ENCODE measurements around the gene FRK.

The FRK gene

DNA sequence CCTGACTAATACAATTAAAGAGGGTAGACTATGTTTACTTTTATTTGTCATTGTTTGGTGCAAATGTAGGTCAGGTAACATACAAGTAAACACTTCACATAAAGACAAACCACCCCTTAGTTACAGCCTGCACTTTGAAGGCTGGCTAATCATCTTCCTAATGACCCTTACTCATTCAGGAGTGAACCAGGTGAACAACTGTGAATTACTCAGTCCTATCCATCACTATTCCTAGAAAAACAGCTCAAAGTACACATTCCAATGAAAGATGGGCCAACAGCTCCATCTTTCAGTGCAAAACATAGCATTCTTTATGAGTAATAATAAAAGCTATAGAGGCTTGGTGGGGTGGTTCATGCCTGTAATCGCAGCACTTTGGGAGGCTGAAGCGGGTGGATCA lies 78.2 kb downstream of the FRK start:
- Histone ChIP-seq H3K4me2 (ENCODE audit: low read length, poor library complexity, severe bottlenecking) (no peak overlapping the region), H3K27me3 (ENCODE audit: control insufficient read depth in 1 of 2, insufficient read depth in 1 of 2, low read length in 2 of 2) (no peaks in the 10 kb centered on the region), H4K8ac (ENCODE audit: low read length) (no peak overlapping the region), H2AK5ac (ENCODE audit: low read length, severe bottlenecking) (no peak overlapping the region), H3K4me1 (ENCODE audit: control insufficient read depth, insufficient read depth, low read depth, low read length) (no peaks in the 10 kb centered on the region), H3K23ac (ENCODE audit: low read length in 2 of 2) (no peak overlapping the region), H3K36me3 (ENCODE audit: control insufficient read depth in 1 of 2, insufficient read depth in 2 of 2, low read depth in 1 of 2, low read length in 2 of 2) (no peaks in the 10 kb centered on the region), H3K14ac (ENCODE audit: low read length in 2 of 2) (no peak overlapping the region), H2BK12ac (ENCODE audit: low read length in 2 of 2) (no peak overlapping the region), H3K9ac (ENCODE audit: low read length) (no peak overlapping the region), H3K9me3 (ENCODE audit: control insufficient read depth, low read length) (no peaks in the 10 kb centered on the region), H3K4me3 (ENCODE audit: insufficient read depth in 1 of 2, low read depth in 1 of 2, low read length in 2 of 2) (no peak overlapping the region), H3K27ac (ENCODE audit: low read length, poor library complexity, severe bottlenecking) (no peak overlapping the region), H4K91ac (ENCODE audit: low read length) (no peak overlapping the region), H2AFZ (ENCODE audit: low read depth, low read length) (no peak overlapping the region), H3K4ac (ENCODE audit: low read depth in 1 of 2, low read length in 2 of 2) (no peak overlapping the region), H3K79me1 (replicated peaks; ENCODE audit: low read length, poor library complexity, severe bottlenecking) (peaks cover 15% of the 10 kb centered on the region), H2BK120ac (ENCODE audit: low read depth, low read length) (no peak overlapping the region), H2BK15ac (ENCODE audit: low read depth, poor library complexity, severe bottlenecking) (no peak overlapping the region), H3K18ac (ENCODE audit: low read depth in 1 of 2, low read length in 2 of 2) (no peak overlapping the region), H2BK5ac (ENCODE audit: low read depth, low read length, poor library complexity, severe bottlenecking) (no peak overlapping the region)
- WGBS: no CpG with 5 or more reads among the region's 2 CpGs
- no peak for DNase-seq

- Histone ChIP-seq H3K9ac (ENCODE audit: low read length) (no peak overlapping the region), H3K79me1 (replicated peaks; ENCODE audit: low read length, poor library complexity, severe bottlenecking) (peaks cover 6% of the 10 kb centered on the region), H3K4me1 (ENCODE audit: control insufficient read depth, insufficient read depth, low read depth, low read length) (no peaks in the 10 kb centered on the region), H3K23ac (ENCODE audit: low read length in 2 of 2) (no peak overlapping the region), H2BK15ac (ENCODE audit: low read depth, poor library complexity, severe bottlenecking) (no peak overlapping the region), H2AFZ (ENCODE audit: low read depth, low read length) (no peak overlapping the region), H3K27ac (ENCODE audit: low read length, poor library complexity, severe bottlenecking) (no peak overlapping the region), H2AK5ac (ENCODE audit: low read length, severe bottlenecking) (no peak overlapping the region), H4K91ac (ENCODE audit: low read length) (no peak overlapping the region), H3K4me3 (ENCODE audit: insufficient read depth in 1 of 2, low read depth in 1 of 2, low read length in 2 of 2) (no peak overlapping the region), H3K14ac (ENCODE audit: low read length in 2 of 2) (no peak overlapping the region), H3K9me3 (ENCODE audit: control insufficient read depth, low read length) (no peaks in the 10 kb centered on the region), H3K4me2 (ENCODE audit: low read length, poor library complexity, severe bottlenecking) (no peak overlapping the region), H2BK120ac (ENCODE audit: low read depth, low read length) (no peak overlapping the region), H3K4ac (ENCODE audit: low read depth in 1 of 2, low read length in 2 of 2) (no peak overlapping the region), H2BK5ac (ENCODE audit: low read depth, low read length, poor library complexity, severe bottlenecking) (no peak overlapping the region), H2BK12ac (ENCODE audit: low read length in 2 of 2) (no peak overlapping the region), H4K8ac (ENCODE audit: low read length) (no peak overlapping the region), H3K27me3 (ENCODE audit: control insufficient read depth in 1 of 2, insufficient read depth in 1 of 2, low read length in 2 of 2) (no peaks in the 10 kb centered on the region), H3K36me3 (ENCODE audit: control insufficient read depth in 1 of 2, insufficient read depth in 2 of 2, low read depth in 1 of 2, low read length in 2 of 2) (no peaks in the 10 kb centered on the region), H3K18ac (ENCODE audit: low read depth in 1 of 2, low read length in 2 of 2) (no peak overlapping the region)
- 80% methylated on average over 1 of the region's 2 CpGs for WGBS
- DNase-seq: no peak
Measured at GRCh38 chr6:115977220-115977619, 83.5 kb downstream of the FRK start.

DNA sequence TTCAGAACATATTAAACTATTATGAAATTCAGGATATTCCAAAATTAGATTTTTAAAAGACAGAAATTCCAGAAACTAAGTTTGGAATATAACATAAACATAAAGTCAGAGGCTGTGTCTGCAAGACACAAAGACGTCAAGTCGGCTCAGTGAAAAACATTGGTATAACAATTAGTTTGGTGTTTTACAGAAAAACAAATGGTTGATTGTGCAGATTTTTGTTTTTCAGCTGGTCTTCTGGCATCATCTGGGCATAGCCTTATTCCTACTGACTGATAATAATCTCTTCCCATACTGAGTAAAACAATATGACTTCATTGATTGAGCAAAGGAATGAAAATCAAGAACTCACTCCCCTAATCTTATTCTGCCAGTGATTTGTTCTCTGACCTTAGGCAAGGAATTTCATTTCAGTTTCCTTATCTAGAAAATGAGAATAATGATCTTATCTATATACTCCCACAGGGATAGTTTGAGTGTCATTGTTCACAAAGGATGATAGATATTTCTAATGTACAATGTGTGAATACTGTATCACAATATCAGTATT lies 84.3 kb downstream of the FRK start:
- H2AK5ac ChIP-seq (ENCODE audit: low read length, severe bottlenecking): no peak overlapping the region
- H3K4ac ChIP-seq (ENCODE audit: low read depth in 1 of 2, low read length in 2 of 2): no peak overlapping the region
- H2BK15ac ChIP-seq (ENCODE audit: low read depth, poor library complexity, severe bottlenecking): no peak overlapping the region
- no peak overlapping the region for H3K4me2 ChIP-seq (ENCODE audit: low read length, poor library complexity, severe bottlenecking)
- H3K18ac ChIP-seq (ENCODE audit: low read depth in 1 of 2, low read length in 2 of 2): no peak overlapping the region
- H3K9ac ChIP-seq (ENCODE audit: low read length): no peak overlapping the region
- no peak overlapping the region for H3K14ac ChIP-seq (ENCODE audit: low read length in 2 of 2)
- H3K9me3 ChIP-seq (ENCODE audit: control insufficient read depth, low read length): no peaks in the 10 kb centered on the region
- no peak overlapping the region for H3K27ac ChIP-seq (ENCODE audit: low read length, poor library complexity, severe bottlenecking)
- H2BK5ac ChIP-seq (ENCODE audit: low read depth, low read length, poor library complexity, severe bottlenecking): no peak overlapping the region
- no peak for DNase-seq
- no peak overlapping the region for H2BK120ac ChIP-seq (ENCODE audit: low read depth, low read length)
- no peak overlapping the region for H4K8ac ChIP-seq (ENCODE audit: low read length)
- no peak overlapping the region for H4K91ac ChIP-seq (ENCODE audit: low read length)
- no peak overlapping the region for H2BK12ac ChIP-seq (ENCODE audit: low read length in 2 of 2)
- no peaks in the 10 kb centered on the region for H3K27me3 ChIP-seq (ENCODE audit: control insufficient read depth in 1 of 2, insufficient read depth in 1 of 2, low read length in 2 of 2)
- peaks cover 2% of the 10 kb centered on the region for H3K4me1 ChIP-seq (ENCODE audit: control insufficient read depth, insufficient read depth, low read depth, low read length)
- H3K36me3 ChIP-seq (ENCODE audit: control insufficient read depth in 1 of 2, insufficient read depth in 2 of 2, low read depth in 1 of 2, low read length in 2 of 2): no peaks in the 10 kb centered on the region
- peaks cover 9% of the 10 kb centered on the region for H3K79me1 ChIP-seq (replicated peaks; ENCODE audit: low read length, poor library complexity, severe bottlenecking)
- no peak overlapping the region for H2AFZ ChIP-seq (ENCODE audit: low read depth, low read length)
- no peak overlapping the region for H3K4me3 ChIP-seq (ENCODE audit: insufficient read depth in 1 of 2, low read depth in 1 of 2, low read length in 2 of 2)
- WGBS: 87% methylated on average over 2 of the region's 2 CpGs
- H3K23ac ChIP-seq (ENCODE audit: low read length in 2 of 2): no peak overlapping the region

DNA sequence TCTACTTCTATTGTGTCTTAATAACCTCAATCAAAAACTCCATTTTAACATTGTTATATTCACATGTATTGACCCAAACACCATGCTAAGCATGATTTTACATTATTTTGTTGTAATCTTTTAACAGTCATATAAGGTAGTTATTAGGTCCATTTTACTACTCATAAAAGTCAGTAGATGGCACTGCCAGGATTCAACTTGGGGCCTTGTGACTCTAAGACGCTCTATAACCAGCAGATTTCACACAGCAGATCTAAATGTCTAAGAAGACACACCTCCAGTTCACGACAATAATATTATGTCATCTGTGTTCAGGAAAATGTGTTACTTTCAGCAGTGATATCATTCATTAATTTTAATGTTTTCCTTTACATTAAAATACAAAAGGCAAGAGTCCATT lies 88.0 kb downstream of the FRK start:
- Histone ChIP-seq H2BK5ac (ENCODE audit: low read depth, low read length, poor library complexity, severe bottlenecking) (no peak overlapping the region), H3K4me1 (ENCODE audit: control insufficient read depth, insufficient read depth, low read depth, low read length) (peaks cover 6% of the 10 kb centered on the region), H2BK120ac (ENCODE audit: low read depth, low read length) (no peak overlapping the region), H4K8ac (ENCODE audit: low read length) (no peak overlapping the region), H3K36me3 (ENCODE audit: control insufficient read depth in 1 of 2, insufficient read depth in 2 of 2, low read depth in 1 of 2, low read length in 2 of 2) (no peaks in the 10 kb centered on the region), H3K79me1 (replicated peaks; ENCODE audit: low read length, poor library complexity, severe bottlenecking) (peaks cover 16% of the 10 kb centered on the region), H3K4me3 (ENCODE audit: insufficient read depth in 1 of 2, low read depth in 1 of 2, low read length in 2 of 2) (no peak overlapping the region), H3K18ac (ENCODE audit: low read depth in 1 of 2, low read length in 2 of 2) (no peak overlapping the region), H3K14ac (ENCODE audit: low read length in 2 of 2) (no peak overlapping the region), H2AK5ac (ENCODE audit: low read length, severe bottlenecking) (no peak overlapping the region), H3K27ac (ENCODE audit: low read length, poor library complexity, severe bottlenecking) (no peak overlapping the region), H3K4me2 (ENCODE audit: low read length, poor library complexity, severe bottlenecking) (no peak overlapping the region), H3K9ac (ENCODE audit: low read length) (no peak overlapping the region), H3K23ac (ENCODE audit: low read length in 2 of 2) (no peak overlapping the region), H4K91ac (ENCODE audit: low read length) (no peak overlapping the region), H3K4ac (ENCODE audit: low read depth in 1 of 2, low read length in 2 of 2) (no peak overlapping the region), H2BK12ac (ENCODE audit: low read length in 2 of 2) (no peak overlapping the region), H2AFZ (ENCODE audit: low read depth, low read length) (no peak overlapping the region), H2BK15ac (ENCODE audit: low read depth, poor library complexity, severe bottlenecking) (no peak overlapping the region), H3K9me3 (ENCODE audit: control insufficient read depth, low read length) (no peaks in the 10 kb centered on the region), H3K27me3 (ENCODE audit: control insufficient read depth in 1 of 2, insufficient read depth in 1 of 2, low read length in 2 of 2) (no peaks in the 10 kb centered on the region)
- no peak for DNase-seq
- WGBS: 100% methylated on average over 1 of the region's 2 CpGs
